ENCODE data around the gene ZBTB20.

DNA sequence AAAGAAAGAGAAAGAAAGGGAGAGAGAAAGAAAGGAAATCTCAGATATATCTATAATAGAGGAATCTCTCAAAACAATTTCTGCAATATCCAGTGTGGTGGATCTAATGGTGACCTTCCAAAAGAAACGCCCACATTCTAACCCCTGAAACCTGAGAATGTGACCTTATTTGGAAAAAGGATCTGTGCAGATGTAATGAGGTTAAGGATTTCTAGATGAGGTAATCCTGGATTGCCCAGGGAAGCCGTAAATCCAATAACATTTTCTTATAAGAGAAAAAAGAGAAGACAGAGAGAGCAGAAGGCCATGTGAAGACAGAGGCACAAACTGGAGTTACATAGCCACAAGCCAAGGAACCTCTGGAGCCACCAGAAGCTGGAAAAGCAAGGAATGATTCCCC, 307.6 kb downstream of the ZBTB20 start:
- TF ChIP-seq CTCF (IDR thresholded peaks at IDR 0.05; ENCODE audit: low read depth, low read length, poor library complexity, severe bottlenecking) (no peak), EZH2phosphoT487 (IDR thresholded peaks at IDR 0.05; ENCODE audit: borderline replicate concordance, low read length) (no peak)
